ENCODE measurements around the gene HLA-C.
"Not testable (repeated sequence)": the region's sequence is repeated elsewhere in the genome, so short reads cannot be mapped to it uniquely, and the experiment has no call there.

HLA-C gene

GRCh38 chr6:31271641-31272357, at the start of gene HLA-C:
Gene HLA-C (minus strand): TSS chr6:31272092. CDS start chr6:31272071, 21 bp downstream.
- DNase-seq, result peak; percentile 76 to 91

- no peak for DNase-seq
Measured at GRCh38 chr6:31321005-31321707, 49.3 kb upstream of the HLA-C start.

- no peak for DNase-seq
Measured at GRCh38 chr6:31317036-31317435, 45.1 kb upstream of the HLA-C start.

GRCh38 chr6:31309641-31310040, 37.7 kb upstream of the HLA-C start:
- DNase-seq, result no peak

GRCh38 chr6:31308845-31309175, 36.9 kb upstream of the HLA-C start:
- DNase-seq, result no peak

- DNase-seq, result no peak
Measured at GRCh38 chr6:31308050-31308844, 36.4 kb upstream of the HLA-C start.

- no peak for DNase-seq
Measured at GRCh38 chr6:31307669-31308049, 35.8 kb upstream of the HLA-C start.

- no peak for DNase-seq
Measured at GRCh38 chr6:31305703-31306219, 33.9 kb upstream of the HLA-C start.

GRCh38 chr6:31304683-31305082, 32.8 kb upstream of the HLA-C start:
- no peak for DNase-seq

- DNase-seq, result no peak
Measured at GRCh38 chr6:31300797-31301196, 28.9 kb upstream of the HLA-C start.

- no peak for DNase-seq
Measured at GRCh38 chr6:31299947-31300346, 28.1 kb upstream of the HLA-C start.

GRCh38 chr6:31299511-31299910, 27.6 kb upstream of the HLA-C start:
- no peak for DNase-seq

GRCh38 chr6:31294056-31294455, 22.2 kb upstream of the HLA-C start:
- no peak for DNase-seq

GRCh38 chr6:31293343-31293742, 21.5 kb upstream of the HLA-C start:
- no peak for DNase-seq

- DNase-seq, result no peak
Measured at GRCh38 chr6:31289788-31290187, 17.9 kb upstream of the HLA-C start.

- no peak for DNase-seq
Measured at GRCh38 chr6:31287619-31288018, 15.7 kb upstream of the HLA-C start.

- no peak for DNase-seq
Measured at GRCh38 chr6:31285982-31286381, 14.1 kb upstream of the HLA-C start.

- DNase-seq, result no peak
Measured at GRCh38 chr6:31285486-31285885, 13.6 kb upstream of the HLA-C start.

GRCh38 chr6:31279647-31280046, 7.8 kb upstream of the HLA-C start:
- not testable (repeated sequence) for DNase-seq

- DNase-seq, result no peak
Measured at GRCh38 chr6:31272836-31273626, 1.1 kb upstream of the HLA-C start.

- DNase-seq, result no peak
Measured at GRCh38 chr6:31272436-31272835, 544 bp upstream of the HLA-C start.

GRCh38 chr6:31270788-31271640, 878 bp downstream of the HLA-C start:
- DNase-seq, result no peak
